LNCAP (cell line): Measurements from ENCODE around the gene MAN1C1.

Experiments used
- CTCF ChIP-seq: fragments of 450-650 bp; IDR thresholded peaks from 2 replicates; pipeline ENCODE4 v1.5.1; 2017; ENCODE audit warnings: mild to moderate bottlenecking

MAN1C1 gene

GRCh38 chr1:25735956-25736529 is 119.5 kb downstream of the MAN1C1 start:
- no peak for TF ChIP-seq CTCF

- no peak for TF ChIP-seq CTCF
These were observed 120.5 kb downstream of the MAN1C1 start for GRCh38 chr1:25737130-25737529.

DNA sequence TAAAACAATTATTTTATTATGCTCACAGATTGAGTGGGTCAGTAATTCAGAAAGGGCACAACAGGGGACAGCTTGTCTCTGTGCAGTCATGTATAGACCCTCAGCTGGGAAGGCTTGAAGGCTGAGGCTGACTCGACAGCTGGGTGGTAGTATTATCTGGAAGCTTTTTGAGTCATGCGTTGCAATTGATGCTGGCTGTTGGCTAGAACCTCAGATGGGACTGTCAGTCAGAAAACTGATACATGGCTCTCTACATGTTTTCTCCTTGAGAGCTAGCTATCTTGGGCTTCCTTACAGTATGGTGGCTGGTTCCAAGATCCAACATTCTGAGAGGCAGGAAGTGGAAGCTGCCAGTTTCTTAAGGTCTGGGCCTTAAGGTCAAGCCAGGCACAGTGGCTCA is 121.9 kb downstream of the MAN1C1 start:
- TF ChIP-seq CTCF, result no peak

DNA sequence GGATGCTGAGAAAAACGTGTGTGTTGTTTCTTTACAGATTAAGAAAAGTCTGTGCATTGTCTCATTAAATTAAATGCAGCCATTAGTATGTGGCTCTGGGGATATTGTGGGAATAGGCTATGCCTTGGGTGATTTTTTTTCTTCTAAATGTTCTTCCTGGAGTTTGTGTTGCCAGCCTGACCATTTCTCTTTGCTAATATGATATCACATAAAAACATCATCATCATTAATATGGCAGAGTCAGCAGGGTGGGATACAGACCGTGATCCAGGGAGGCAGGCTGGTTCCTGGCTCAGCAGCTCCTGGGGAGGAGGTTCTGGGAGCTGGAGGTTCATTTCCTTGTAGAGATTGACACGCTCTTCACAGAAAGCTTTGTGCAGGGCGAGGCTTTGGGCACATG is 122.8 kb downstream of the MAN1C1 start:
- no peak for TF ChIP-seq CTCF

DNA sequence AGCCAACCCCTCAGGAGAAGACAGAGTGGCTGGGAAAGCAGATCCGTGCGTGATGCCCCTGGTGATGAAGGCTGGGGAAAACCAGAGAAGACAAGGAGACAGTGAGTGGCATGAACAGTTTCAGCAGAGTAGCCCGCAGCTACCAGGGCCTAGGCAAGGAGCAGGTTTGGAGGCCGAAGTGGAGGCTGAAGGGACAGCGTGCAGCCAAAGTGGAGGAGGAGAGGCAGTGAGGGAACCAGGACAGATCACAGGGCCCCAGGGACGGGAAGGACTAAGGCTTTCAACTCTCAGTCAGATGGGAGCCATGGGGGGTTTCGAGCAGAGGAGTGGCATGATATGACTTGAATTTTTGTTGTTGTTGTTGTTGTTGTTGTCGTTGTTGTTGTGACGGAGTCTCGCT is 123.5 kb downstream of the MAN1C1 start:
- no peak for TF ChIP-seq CTCF

- no peak for TF ChIP-seq CTCF
These were observed 125.7 kb downstream of the MAN1C1 start for GRCh38 chr1:25742316-25742715.

- no peak for TF ChIP-seq CTCF
These were observed 126.9 kb downstream of the MAN1C1 start for GRCh38 chr1:25743164-25744139.
